Suppressor macrophage treated with lipopolysaccharide for 4 hours (primary cell): ENCODE data around the gene LENEP.
"Not testable (repeated sequence)": the region's sequence is repeated elsewhere in the genome, so short reads cannot be mapped to it uniquely, and the experiment has no call there.

Experiments
- DNase-seq: peaks from one replicate; pipeline ENCODE4 v3.0.0-alpha.2; 2020

The LENEP gene

DNA sequence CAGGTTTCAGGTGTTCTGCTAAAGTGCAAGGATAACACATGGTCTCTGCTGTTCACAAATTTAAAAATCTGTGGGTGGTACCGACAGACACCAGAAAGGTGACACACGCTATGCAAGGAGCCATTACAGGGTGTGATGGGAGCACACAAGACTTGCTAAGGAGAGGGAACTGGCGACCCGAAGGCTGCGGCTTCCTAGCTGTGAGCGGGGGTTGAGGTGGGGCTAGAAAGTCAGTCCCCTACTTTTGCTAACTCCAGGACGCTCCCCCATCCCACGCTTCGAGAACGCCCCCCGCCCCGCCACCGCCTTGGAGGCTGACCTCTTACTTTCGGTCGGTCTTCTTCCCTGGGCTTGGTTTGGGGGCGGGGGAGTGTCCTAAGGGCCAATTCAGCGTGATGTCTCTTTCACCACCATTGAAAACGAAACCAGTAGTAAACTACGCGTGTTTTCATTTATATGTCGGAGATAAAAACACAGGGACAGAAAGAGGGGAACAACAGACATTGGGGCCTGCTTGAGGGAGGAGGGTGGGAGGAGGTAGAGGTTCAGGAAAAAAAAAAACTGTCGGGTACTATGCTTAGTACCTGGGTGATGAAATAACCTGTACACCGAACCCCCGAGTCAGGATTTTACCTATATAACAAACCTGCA, 17.9 kb upstream of the LENEP start:
- DNase-seq: peak; percentile 93

DNA sequence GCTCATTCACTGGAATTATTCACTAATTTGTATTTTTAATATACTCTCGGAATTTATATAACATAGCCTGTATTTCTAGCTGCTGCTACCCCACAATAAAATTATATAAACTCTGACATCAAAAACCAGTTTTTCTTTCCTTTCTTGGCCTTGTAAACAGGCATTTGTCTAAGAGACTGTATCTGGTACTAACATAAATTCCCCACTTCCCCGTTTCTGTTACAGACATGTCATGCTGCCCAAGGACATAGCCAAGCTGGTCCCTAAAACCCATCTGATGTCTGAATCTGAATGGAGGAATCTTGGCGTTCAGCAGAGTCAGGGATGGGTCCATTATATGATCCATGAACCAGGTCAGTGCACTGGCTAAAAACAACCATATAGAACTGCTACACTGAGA, 15.6 kb upstream of the LENEP start:
- DNase-seq: not testable (repeated sequence)

DNA sequence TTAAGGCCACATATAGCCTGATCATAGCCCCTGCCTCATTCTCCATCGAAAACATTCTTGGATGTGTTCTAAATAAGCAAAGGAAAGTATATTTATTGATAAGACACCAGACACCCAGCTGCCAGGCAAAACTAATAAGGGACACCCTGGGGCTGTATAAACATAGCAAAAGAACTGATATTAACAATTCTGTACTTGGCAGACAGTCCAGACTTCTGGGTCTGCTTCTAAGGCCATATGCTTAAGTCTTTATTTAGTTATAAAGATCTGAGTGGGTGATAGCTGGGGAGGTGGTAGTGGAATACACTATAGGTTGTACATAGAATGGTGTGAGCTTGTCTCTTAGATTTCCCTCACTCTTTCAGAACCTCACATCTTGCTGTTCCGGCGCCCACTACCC, 15.0 kb upstream of the LENEP start:
- no peak for DNase-seq

DNA sequence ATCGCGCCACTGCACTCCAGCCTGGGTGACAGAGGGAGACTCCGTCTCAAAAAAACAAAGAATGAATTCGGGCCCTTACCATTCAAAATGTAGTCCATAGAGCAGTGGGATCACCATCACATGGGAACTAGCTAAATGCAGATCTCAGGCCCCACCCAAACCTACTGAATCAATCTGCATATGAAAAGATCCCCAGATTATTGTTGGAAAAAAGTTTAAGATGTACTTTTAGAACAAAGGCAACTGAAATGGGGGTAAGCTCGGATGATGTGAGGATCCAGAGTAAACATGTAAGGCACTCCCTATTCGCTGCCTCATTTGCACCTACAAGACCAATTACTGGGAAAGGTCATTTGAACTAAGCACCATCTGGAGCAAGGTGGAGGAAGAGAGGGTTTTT, 11.0 kb upstream of the LENEP start:
- DNase-seq: no peak

- peak; percentile 99 for DNase-seq
These were observed 10.3 kb upstream of the LENEP start, which contains the start of gene FLAD1 for GRCh38 chr1:154982897-154983648. TSS of gene FLAD1 (plus strand) at chr1:154983344. CDS start at chr1:154983695, 351 bp downstream.

DNA sequence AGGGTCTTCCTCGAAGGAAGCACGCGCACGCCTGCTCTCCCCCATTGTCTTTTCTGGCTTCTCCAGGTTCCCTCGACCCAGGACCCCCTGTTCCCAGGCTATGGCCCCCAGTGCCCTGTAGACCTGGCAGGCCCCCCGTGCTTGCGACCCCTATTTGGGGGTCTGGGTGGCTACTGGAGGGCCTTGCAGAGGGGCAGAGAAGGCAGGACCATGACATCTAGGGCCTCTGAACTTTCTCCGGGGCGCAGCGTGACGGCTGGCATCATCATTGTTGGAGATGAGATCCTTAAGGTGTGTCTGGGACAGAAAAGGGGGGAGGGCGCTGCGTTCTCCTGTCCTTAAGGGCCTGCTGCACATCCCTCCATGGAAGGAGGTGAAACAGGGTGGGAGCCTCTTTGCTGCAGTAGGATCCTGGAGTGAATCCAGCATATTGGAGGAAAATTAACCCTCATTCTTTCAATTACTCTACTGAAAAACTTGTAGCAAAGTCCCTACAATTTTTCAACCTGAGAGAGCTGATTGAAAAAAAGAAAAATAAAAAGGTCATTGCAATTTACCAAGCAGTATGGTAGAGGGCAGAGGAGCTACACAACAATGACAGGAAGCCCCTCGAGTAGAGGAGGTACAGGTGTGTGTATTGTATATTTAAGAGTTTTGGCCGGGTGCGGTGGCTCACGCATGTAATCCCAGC, 9.5 kb upstream of the LENEP start:
- DNase-seq: no peak

- DNase-seq: not testable (repeated sequence)
These were observed 6.7 kb upstream of the LENEP start for GRCh38 chr1:154986736-154987135.

DNA sequence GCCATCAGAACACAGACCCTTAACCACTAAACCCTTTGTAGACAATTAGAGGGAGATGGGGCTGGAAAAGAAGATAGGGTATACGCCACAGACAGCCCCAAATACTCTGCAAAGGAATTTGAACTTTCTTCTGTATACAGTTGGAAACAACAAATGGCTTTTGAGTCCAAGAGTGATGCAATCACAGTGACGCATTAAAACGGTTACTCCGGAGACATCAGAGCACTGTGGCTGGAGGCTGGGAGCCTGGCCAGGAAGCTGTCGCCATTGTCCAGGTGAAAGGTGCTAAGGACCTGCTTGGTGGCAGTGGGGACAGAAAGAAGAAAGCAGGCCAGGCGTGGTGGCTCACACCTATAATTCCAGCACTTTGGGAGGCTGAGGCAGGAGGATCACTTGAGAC, 6.1 kb upstream of the LENEP start:
- no peak for DNase-seq

- no peak for DNase-seq
These were observed 5.1 kb upstream of the LENEP start for GRCh38 chr1:154988058-154988954.

DNA sequence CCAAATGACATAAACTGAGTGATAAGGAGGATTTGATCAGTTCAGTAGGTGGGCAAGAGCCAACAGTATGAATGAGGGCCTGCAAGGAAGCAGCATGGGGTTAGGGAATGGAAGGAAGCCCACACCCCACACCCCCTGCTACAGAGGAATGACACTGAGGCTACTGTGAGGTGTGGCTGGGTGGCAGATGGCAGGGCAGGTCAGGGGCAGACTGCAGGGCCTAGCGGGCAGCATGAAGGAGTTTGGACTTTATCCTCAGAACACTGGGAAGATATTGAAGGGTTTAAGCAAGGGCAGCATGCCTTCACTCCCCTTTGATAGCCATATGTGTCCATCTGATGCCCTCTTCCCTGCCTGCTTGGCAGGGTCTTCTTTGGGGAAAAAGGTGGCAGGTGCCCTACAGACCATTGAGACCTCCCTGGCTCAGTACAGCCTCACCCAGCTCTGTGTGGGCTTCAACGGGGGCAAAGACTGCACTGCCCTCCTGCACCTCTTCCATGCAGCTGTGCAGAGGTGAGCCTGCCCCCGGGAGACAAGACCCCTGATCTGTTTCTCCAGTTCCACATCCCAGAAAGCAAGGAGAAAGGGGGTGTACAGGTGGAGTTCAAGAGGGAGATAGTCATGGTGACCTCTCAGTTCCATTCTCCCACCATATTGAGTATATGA, 4.1 kb upstream of the LENEP start:
- no peak for DNase-seq

DNA sequence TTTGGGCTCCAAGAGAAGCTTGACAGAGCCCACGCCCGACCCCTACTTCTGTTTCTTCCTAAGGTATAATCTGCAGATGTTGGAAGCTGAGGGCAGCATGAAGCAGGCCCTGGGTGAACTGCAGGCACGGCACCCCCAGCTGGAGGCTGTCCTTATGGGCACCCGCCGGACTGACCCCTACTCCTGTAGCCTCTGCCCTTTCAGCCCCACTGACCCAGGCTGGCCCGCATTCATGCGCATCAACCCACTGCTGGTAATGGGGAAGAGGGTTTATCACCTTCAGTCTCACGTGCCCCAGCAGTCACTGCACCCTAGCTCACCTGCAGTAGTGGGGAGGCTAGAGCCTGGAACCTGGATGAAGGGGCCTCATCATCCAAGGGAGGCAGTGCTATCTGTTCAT, 3.1 kb upstream of the LENEP start:
- no peak for DNase-seq

GRCh38 chr1:154992721-154993571, 440 bp upstream of the LENEP start:
- DNase-seq: no peak

DNA sequence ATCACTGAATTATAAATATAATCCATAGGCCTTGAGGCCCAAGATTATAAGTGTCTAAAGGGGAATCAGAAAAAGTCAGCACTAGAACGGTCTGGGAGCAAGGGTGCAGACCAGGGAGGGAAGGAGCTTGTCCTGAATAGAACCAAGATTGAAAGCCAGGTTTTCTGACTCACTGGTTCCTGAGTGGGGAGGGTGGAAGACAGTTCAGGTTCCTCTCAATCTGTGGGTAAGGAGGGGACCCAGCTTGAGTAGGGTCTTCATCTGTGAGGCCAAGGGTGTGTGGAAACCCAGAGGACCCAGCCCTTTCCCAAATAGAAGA, 842 bp downstream of the LENEP start:
- DNase-seq: no peak

DNA sequence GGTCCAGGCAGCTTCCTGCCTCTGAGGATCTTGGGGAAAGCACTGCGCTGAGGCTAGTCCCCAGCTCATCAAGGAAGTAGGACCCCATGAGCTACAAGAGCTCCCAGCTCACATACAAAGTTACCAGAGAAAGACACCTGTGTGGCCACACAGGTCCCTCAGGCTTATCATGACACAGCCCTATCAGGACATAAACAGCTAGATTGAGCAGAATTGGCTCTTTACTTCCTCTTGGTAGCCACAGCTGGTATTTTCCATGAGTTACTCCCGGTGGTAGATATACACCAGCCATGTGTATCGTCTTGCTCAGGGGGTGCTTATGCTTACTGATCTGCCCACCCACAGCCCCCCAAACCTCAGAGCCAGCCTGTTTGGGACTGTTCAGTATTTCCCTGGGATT, 1.2 kb downstream of the LENEP start:
- no peak for DNase-seq

DNA sequence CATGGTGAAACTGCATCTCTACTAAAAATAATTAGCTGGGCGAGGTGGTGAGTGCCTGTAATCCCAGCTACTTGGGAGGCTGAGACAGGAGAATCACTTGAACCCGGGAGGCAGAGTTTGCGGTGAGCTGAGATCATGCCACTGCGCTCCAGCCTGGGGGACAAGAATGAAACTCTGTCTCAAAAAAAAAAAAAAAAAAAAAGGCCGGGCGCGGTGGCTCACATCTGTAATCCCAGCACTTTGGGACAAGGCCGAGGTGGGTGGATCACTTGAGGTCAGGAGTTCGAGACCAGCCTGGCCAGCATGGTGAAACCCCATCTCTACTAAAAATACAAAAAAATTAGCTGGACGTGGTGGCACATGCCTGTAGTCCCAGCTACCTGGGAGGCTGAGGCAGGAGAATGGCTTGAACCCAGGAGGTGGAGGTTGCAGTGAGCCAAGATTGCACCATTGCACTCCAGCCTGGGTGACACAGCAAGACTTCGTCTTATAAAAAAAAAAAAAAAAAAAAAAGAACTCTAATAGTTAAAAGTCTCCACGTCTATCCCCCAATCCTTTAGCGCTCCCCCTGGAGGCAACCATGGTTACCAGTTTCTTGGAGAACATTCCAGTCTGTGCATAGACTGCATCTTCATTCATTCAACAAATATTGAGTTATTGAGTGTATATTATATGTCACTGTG, 2.1 kb downstream of the LENEP start:
- peak; percentile 72 for DNase-seq

DNA sequence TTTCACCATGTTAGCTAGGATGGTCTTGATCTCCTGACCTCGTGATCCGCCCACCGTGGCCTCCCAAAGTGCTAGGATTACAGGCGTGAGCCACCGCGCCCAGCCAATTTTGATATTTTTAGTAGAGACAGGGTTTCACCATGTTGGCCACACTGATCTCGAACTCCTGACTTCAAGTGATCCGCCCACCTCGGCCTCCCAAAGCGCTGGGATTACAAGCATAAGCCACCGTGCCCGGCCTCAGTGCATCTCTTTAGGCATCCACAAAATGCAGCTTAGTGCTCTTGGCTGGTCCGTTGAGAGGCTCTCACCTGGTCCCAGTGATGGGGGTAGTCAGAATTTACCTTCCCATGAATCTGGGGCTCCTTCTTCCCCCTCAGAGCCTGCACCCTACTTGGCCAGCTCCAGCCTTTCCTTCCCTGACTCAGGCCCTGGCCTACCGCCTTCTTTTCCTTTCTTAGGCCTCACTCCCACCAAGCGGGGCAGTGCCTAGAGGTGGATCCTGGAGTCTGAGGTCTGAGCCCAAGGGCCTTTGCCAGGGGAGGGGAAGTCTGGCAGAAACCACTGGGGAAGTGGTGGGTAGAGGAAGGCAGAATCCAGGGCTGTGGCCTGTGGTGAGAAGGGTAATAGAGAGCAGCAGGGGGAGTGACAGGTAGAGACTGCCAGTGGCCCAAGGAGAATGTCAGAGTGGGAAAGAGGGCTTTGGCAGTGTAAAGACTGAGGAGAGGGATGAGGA, 3.7 kb downstream of the LENEP start:
- no peak for DNase-seq

DNA sequence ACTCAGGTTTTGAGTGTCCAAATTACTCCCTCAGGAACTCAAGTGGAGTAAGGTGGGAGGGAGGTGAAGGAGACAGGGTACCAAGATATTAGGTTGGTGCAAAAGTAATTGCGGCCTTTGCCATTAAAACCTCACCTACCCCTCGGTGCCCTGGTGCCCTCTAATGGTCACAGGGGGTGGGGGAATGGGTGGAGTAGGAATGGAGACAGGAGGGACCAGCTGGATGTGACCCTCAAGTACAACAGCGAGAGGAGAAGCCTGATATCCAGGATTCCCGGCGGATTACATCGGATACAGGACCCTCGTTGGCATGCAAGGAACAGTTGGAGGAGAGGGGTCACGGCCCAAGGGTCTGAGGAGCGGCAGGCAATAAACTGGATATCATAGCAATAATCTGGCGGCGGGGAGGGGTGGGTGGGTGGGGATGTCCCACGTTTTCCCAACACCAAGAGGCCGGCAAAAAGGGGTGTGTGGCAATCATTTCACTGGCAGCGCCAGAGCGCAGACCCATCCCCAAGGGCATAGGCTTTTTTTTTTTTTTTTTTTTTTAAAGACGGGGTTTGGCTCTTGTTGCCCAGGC, 4.9 kb downstream of the LENEP start:
- DNase-seq: no peak

DNA sequence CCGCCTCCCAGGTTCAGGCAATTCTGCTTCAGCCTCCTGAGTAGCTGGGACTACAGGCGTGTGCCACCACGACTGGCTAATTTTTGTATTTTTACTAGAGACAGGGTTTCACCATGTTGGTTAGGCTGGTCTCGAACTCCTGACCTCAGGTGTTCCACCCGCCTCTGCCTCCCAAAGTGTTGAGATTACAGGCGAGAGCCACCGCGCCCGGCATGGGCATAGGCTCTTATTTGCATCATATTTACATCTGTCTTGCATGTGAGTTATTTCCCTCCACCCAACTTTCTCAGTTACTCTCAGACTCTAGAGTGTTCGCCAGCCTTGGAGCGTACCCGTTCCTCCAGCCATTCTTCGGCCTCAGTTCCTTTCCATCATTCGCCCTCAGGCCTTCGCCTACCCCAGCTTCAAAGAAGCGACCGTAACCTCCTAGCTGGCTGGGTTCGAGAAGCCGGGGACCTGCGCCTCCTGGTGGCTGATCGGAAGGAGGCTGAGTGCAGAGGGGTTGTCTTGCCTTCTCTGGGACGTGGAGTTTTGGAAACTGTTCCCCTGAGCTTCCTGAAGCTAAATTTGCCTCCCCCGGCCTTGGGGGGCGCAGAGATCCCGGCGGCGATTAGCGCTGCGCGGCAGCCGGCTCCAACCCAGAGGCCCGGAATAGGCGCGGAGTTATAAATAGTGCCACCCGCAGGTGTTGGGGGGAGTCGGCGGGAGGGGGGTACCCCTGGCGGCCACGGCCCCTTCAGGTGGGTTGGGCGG, 5.6 kb downstream of the LENEP start:
- DNase-seq: peak; percentile 74
